GM18508 (cell line): ENCODE results near the gene RERE.

Experiments used
- ATAC-seq: cut with Tn5 transposase; IDR thresholded peaks from one replicate; pipeline ENCODE4 v1.9.1; 2021; ENCODE audit warnings: moderate number of reproducible peaks; ENCODE audit not compliant: insufficient read depth, unreplicated experiment

RERE gene

GRCh38 chr1:8565802-8566201 is 251.6 kb downstream of the RERE start:
- ATAC-seq, result no peak

GRCh38 chr1:8563944-8564537 is 253.4 kb downstream of the RERE start:
- no peak for ATAC-seq

DNA sequence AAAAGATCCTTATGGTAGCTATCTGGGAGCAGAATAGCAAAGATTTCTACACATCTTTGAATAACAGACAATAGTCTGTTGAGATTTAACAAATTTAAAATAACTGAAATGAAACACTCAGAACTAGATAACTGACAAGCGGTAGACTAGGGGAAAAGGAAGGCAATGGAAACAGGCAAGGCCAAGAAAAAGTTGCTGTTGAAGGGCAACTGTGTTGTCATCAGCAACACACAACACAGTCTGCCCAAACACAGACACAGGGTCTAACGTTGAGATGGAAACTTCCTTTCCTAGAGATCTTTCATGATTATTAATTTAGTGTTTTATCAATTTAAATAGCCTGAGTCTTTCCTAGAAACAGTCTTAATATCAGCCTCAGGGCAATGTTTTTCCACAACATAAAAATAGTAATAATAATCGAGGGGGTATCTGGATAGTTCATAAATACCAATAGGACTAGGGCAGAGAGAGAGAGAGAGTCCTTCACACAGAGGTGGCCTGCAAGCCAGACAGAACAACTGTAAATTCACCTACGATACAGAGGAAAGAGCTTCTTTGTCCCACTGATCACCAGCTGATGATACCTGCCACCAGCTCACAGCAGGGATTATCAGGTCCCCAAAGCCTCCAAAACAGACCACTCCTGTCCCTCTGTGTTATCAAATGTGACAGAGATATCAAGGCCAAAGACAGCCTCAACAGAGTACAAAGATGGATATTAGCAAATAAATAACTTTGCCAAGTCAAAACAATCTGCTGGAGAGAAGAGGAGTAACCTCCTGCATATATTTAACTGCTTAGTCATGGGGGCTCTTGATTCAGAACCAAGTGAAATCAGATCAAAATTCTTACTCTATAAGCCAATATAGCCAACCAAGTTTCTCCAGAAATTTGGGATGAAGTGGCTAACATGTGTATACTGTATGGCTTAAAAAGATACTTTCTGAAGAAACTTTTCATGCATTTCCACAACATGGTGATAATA is 254.3 kb downstream of the RERE start:
- ATAC-seq, result no peak

DNA sequence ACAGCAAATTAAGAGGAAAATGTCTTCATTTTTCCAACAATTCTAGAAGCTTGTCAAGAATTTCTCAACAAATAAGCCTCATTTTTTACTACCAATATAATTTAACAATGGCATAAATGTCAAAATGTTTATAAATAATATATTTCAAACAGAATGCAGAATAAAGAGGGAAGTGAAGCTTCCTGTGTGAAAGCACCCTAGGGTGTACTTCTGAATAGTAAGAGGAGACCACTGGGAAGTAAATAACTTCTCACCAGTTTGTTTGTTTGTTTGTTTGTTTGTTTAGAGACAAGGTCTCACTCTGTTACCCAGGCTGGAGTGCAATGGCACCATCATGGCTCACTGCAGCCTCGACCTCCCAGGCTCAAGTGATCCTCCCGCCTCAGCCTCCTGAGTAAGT is 255.2 kb downstream of the RERE start:
- no peak for ATAC-seq

DNA sequence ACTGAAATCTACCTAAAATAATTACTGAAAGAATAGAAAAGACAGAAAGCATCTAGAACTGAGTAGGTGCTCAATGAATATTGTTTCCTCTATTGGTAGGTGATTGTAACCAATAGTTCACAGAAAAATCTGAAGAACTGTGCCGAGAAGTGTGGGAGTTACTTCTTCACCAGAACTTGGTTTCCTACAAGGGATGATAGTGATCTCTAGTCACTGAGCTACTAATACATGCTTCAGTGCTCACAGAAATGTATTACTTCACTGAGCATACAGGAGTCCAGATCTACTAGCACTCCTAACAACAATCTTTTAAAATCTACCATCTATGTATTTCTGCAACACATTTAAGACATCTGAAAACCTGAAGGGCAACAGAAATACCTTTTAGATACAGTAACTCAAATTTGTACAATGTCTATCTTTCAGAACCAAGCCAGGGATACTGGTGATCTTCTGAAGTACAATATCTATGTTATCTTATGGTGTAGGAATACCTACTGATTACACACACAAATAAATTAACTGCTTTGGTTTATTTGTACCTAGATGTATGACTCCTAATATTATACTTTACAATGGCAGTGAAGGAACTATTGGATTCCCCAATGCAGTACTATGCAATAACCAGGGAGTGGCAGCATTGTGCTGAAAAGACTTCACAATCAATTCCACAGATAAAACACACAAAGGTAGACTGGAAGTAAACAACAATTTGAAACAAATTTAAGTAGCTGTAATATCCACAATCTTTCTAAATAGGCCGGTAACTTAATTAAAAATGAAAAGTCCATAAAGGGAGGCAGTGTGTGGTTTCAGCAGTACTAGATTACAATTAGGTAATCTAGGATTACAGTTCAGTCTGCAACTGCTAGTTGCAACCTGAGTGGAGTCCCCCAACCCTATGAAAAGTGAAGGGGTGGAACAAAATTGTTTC is 256.6 kb downstream of the RERE start:
- ATAC-seq, result no peak

GRCh38 chr1:8560035-8560434 is 257.4 kb downstream of the RERE start:
- no peak for ATAC-seq

- ATAC-seq, result no peak
These were observed 261.9 kb downstream of the RERE start for GRCh38 chr1:8555582-8555981.

DNA sequence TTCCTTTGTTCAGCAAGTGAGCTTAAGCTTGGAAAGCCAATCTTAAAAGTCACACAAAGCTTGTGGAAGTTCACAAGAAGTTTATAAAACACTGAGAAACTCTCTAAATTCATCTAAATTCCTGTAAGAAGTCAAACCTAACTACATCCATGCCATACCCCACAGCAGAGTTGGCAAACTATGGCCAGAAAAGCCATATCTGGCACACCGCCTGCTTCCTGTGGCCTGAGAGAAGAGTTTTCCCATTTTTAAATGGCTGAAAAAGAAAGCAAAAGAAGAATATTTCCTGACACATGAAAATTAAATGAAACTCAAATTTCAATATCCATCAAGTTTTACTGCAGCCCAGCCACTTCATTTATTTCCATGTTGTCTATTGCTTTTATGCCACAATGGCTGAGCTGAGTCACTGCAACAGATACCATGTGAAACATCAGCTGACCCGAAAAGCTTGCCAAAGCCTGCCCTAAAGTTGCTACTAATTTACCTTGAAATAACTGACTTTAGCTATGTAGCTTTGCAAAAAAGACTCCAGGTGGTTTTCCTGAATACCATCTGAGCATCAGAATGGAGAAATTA is 262.4 kb downstream of the RERE start:
- no peak for ATAC-seq

- ATAC-seq, result no peak
These were observed 264.5 kb downstream of the RERE start for GRCh38 chr1:8552820-8553397.

DNA sequence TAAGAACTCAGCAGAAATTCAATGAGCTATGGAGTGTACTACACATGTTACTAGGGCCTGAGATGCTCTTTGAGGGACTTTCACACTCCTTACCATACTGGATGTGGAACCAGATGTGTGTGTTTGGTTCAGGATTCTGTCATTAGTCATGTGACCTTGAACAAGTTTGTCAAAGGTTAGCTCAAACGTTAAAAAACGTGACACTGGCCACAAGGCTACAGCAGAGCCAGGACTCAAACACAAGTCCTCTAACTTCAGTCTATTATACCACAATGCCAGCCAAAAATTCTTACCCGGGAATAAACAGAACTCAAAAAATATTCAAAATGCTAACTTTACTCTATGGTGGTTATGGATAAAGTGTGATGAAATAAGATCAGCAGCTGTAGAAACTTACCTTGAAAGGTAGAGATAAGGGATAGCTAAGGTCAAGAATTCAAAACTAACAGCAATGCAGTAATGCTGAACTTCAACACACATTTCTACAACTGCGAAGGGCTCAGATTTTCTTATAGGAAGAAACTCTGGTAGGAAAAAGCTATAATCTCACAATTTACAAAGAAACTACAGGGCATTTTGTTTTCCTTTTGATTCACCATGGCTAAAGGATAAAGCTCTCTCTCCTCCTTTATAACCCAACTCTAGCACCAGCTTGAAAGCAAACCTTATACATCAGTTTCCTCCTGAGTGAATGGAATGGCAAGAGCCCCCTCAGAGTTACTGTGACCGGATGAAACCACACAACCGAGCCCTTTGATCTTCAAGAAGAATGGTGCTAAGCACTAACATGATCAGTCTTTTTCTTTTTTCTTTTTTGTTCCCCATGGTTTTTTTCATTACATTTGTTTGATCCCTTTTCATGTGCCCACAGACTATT is 265.6 kb downstream of the RERE start:
- ATAC-seq, result no peak

DNA sequence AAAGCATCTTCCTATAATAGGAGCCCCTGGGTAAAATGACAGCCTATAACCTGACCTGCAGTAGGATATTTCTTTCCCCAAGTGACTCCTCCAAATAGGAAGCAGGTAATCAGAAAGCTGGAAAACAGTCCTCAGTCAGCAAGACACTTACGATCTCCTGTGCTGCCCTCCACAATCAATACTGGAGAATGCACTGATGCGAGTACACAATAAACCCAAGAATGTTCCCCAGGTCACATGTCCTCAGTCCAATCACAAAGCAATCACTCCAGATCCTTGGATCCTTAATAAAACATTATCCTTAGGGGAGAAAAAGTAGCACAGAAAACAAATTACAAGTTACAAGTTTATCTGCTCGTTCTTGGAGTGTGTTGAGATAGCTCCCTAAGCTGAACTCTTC is 266.4 kb downstream of the RERE start:
- ATAC-seq, result no peak

DNA sequence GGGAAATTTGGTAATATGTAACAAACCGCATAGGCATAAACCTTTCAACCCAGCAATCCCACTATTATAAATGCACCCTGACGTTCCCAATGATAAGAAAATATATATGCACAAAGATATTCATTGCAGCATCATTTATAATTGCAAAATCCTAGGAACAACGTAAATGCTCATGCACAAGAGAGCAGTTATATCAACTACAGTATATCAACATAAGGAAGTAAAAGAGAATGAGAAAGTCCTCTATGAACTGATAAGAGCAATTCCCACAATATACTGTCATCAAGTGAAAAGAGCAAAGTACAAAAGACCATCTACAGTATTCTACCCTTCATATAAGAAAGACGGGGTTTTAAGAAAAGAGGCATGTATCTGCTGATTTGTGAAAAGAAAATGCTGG is 269.6 kb downstream of the RERE start:
- no peak for ATAC-seq

GRCh38 chr1:8545078-8545477 is 272.4 kb downstream of the RERE start:
- no peak for ATAC-seq

GRCh38 chr1:8544644-8545043 is 272.8 kb downstream of the RERE start:
- ATAC-seq, result no peak

- ATAC-seq, result no peak
These were observed 273.5 kb downstream of the RERE start for GRCh38 chr1:8543965-8544364.

- ATAC-seq, result no peak
These were observed 275.4 kb downstream of the RERE start for GRCh38 chr1:8541961-8542521.

DNA sequence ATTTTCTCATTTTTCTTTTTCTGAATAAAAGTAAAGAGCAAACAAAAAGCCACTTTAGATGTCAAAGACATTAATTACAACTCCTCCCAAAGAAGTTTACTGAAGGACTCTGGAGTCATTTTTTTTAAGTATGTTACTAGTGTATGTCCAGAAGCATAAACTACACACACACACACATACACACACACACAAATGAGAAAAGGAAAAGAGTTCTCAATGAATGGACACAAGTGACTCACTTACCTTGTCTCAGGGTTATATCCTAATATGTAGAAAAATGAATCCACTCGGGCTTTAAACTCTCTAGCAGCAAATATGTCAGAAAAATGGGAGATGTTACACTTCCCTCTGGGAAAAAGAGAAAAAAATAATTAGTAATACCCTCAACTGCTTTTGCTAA is 276.5 kb downstream of the RERE start:
- ATAC-seq, result no peak

- no peak for ATAC-seq
These were observed 277.0 kb downstream of the RERE start for GRCh38 chr1:8540261-8540941.
